ENCODE data around the gene ALK. TPM values are rescaled to one million over a fixed set of nuclear protein-coding genes. Genes with fewer than 3 reads are reported as not detected.

The ALK gene
- polyA plus RNA-seq, 3 donors = not detected

GRCh38 chr2:29606104-29607037 lies 315.0 kb downstream of the ALK start:
- Histone ChIP-seq H3K4me1 (ENCODE audit: control insufficient read depth in 1 of 2, insufficient read depth in 2 of 2, low read length in 2 of 2) (peaks cover 0 to 4% of the 10 kb centered on the region in 2 donors), H3K9ac (ENCODE audit: insufficient read depth, low read length, poor library complexity, severe bottlenecking) (no peak overlapping the region), H4K20me1 (ENCODE audit: insufficient read depth, low read length) (no peaks in the 10 kb centered on the region), H3K79me2 (ENCODE audit: insufficient read depth, low read length) (no peaks in the 10 kb centered on the region), H3K27me3 (ENCODE audit: control insufficient read depth in 2 of 2, insufficient read depth in 2 of 2, low read length in 2 of 2) (no peaks in the 10 kb centered on the region), H3K27ac (ENCODE audit: low read depth in 1 of 2, low read length in 2 of 2) (no peak overlapping the region), H3K36me3 (replicated peaks in 1 of 2; ENCODE audit: control insufficient read depth in 1 of 2, insufficient read depth in 2 of 2, low read length in 2 of 2) (no peaks in the 10 kb centered on the region), H3K4me2 (replicated peaks; ENCODE audit: extremely low read depth, low read length, poor library complexity, severe bottlenecking) (no peak overlapping the region), H3K4me3 (replicated peaks in 1 of 3; ENCODE audit: low read depth in 2 of 3, low read length in 3 of 3) (no peak overlapping the region), H3K9me3 (replicated peaks in 1 of 2; ENCODE audit: control insufficient read depth in 1 of 2, insufficient read depth in 1 of 2, low read length in 2 of 2) (no peaks in the 10 kb centered on the region), H2AFZ (ENCODE audit: insufficient read depth, low read depth, low read length, poor library complexity, severe bottlenecking) (no peak overlapping the region)
- H3K4me3 Mint-ChIP-seq = no peak overlapping the region
- DNase-seq = no peak
- H3K27me3 Mint-ChIP-seq (ENCODE audit: low read depth in 3 of 3) = peaks cover 0 to 2% (median 0%) of the 10 kb centered on the region in 3 donors
- no peak for TF ChIP-seq CTCF (IDR thresholded peaks at IDR 0.05)
- intact Hi-C loops (cut with micrococcal nuclease) = no loop called here
- peaks cover 9% of the 10 kb centered on the region for H3K4me1 Mint-ChIP-seq
- H3K9me3 Mint-ChIP-seq = peaks cover 0 to 8% (median 0%) of the 10 kb centered on the region in 7 donors
- no peak overlapping the region for H3K27ac Mint-ChIP-seq
- 100% methylated on average over 1 of the region's 1 CpG for WGBS (ENCODE audit: insufficient coverage)
- H3K36me3 Mint-ChIP-seq = no peaks in the 10 kb centered on the region

GRCh38 chr2:29603341-29603740 lies 318.0 kb downstream of the ALK start:
- Histone ChIP-seq H3K9me3 (replicated peaks in 1 of 2; ENCODE audit: control insufficient read depth in 1 of 2, insufficient read depth in 1 of 2, low read length in 2 of 2) (no peaks in the 10 kb centered on the region), H3K4me2 (replicated peaks; ENCODE audit: extremely low read depth, low read length, poor library complexity, severe bottlenecking) (no peak overlapping the region), H3K36me3 (replicated peaks in 1 of 2; ENCODE audit: control insufficient read depth in 1 of 2, insufficient read depth in 2 of 2, low read length in 2 of 2) (no peaks in the 10 kb centered on the region), H4K20me1 (ENCODE audit: insufficient read depth, low read length) (no peaks in the 10 kb centered on the region), H3K4me3 (replicated peaks in 1 of 3; ENCODE audit: low read depth in 2 of 3, low read length in 3 of 3) (no peak overlapping the region), H3K4me1 (ENCODE audit: control insufficient read depth in 1 of 2, insufficient read depth in 2 of 2, low read length in 2 of 2) (peaks cover 0 to 4% of the 10 kb centered on the region in 2 donors), H2AFZ (ENCODE audit: insufficient read depth, low read depth, low read length, poor library complexity, severe bottlenecking) (no peak overlapping the region), H3K9ac (ENCODE audit: insufficient read depth, low read length, poor library complexity, severe bottlenecking) (no peak overlapping the region), H3K27me3 (ENCODE audit: control insufficient read depth in 2 of 2, insufficient read depth in 2 of 2, low read length in 2 of 2) (no peaks in the 10 kb centered on the region), H3K79me2 (ENCODE audit: insufficient read depth, low read length) (no peaks in the 10 kb centered on the region), H3K27ac (ENCODE audit: low read depth in 1 of 2, low read length in 2 of 2) (no peak overlapping the region)
- intact Hi-C loops (cut with micrococcal nuclease) = no loop called here
- Mint-ChIP-seq H3K36me3 (no peaks in the 10 kb centered on the region), H3K4me1 (peaks cover 9% of the 10 kb centered on the region), H3K9me3 (peaks cover 0 to 5% (median 0%) of the 10 kb centered on the region in 7 donors), H3K4me3 (no peak overlapping the region), H3K27ac (no peak overlapping the region), H3K27me3 (ENCODE audit: low read depth in 3 of 3) (peaks cover 0 to 2% (median 0%) of the 10 kb centered on the region in 3 donors)
- DNase-seq = no peak
- WGBS (ENCODE audit: insufficient coverage) = no CpG with 5 or more reads among the region's 1 CpG
- no peak for TF ChIP-seq CTCF (IDR thresholded peaks at IDR 0.05)

Data from CD14-positive monocyte (primary cell).